NCI-H146 treated with DMSO at 0.1 percent for 48 hours (cell line): Measurements from ENCODE around the gene C1QC.

ENCODE experiments used
- DNase-seq: peaks from one replicate; lab custom pipeline; 2025; ENCODE audit not compliant: unreplicated experiment; lab: John Stamatoyannopoulos, UW

Gene C1QC

GRCh38 chr1:22618056-22618455, 25.4 kb upstream of the C1QC start:
- DNase-seq, result no peak

GRCh38 chr1:22619252-22619651, 24.2 kb upstream of the C1QC start:
- no peak for DNase-seq

GRCh38 chr1:22619798-22620197, 23.6 kb upstream of the C1QC start:
- peak; percentile 43 for DNase-seq

- no peak for DNase-seq
These were observed 21.7 kb upstream of the C1QC start for GRCh38 chr1:22621761-22622160.

- no peak for DNase-seq
These were observed 18.0 kb upstream of the C1QC start for GRCh38 chr1:22625262-22625925.

GRCh38 chr1:22626237-22627157, 16.9 kb upstream of the C1QC start:
- DNase-seq, result no peak

GRCh38 chr1:22627331-22627730, 16.1 kb upstream of the C1QC start:
- DNase-seq, result no peak

GRCh38 chr1:22628698-22629444, 14.6 kb upstream of the C1QC start:
- DNase-seq, result no peak

- DNase-seq, result no peak
These were observed 13.5 kb upstream of the C1QC start for GRCh38 chr1:22629886-22630285.

GRCh38 chr1:22633697-22634463, 9.6 kb upstream of the C1QC start:
- no peak for DNase-seq

- DNase-seq, result no peak
These were observed 8.0 kb upstream of the C1QC start for GRCh38 chr1:22635436-22635835.

GRCh38 chr1:22636353-22636752, 7.1 kb upstream of the C1QC start, which contains the start of gene C1QA:
C1QA (plus strand) TSS chr1:22636628; CDS start chr1:22637617, 989 bp downstream.
- no peak for DNase-seq

- DNase-seq, result peak; percentile 27
These were observed 6.5 kb upstream of the C1QC start for GRCh38 chr1:22636927-22637326.

GRCh38 chr1:22637907-22638445, 5.5 kb upstream of the C1QC start:
- no peak for DNase-seq

- no peak for DNase-seq
These were observed 4.8 kb upstream of the C1QC start for GRCh38 chr1:22638476-22639234.

- DNase-seq, result no peak
These were observed 4.1 kb upstream of the C1QC start for GRCh38 chr1:22639286-22639685.

- DNase-seq, result no peak
These were observed 2.2 kb upstream of the C1QC start for GRCh38 chr1:22641247-22641646.

- no peak for DNase-seq
These were observed 1.4 kb upstream of the C1QC start for GRCh38 chr1:22641906-22642636.

GRCh38 chr1:22643928-22644327, 495 bp downstream of the C1QC start:
- no peak for DNase-seq
